Hepatocyte (in vitro differentiated cells): ENCODE results near the gene STK40.

ENCODE experiments used
- CTCF ChIP-seq: fragments of 200-600 bp; sonication (generic); IDR thresholded peaks from 2 replicates; pipeline ENCODE4 v1.5.1; 2016; ENCODE audit warnings: antibody characterized with exemption, mild to moderate bottlenecking; ENCODE audit not compliant: poor library complexity
- EZH2 ChIP-seq: fragments of 200-600 bp; sonication (generic); IDR thresholded peaks from 2 replicates; pipeline ENCODE4 v1.6.1; 2016; ENCODE audit warnings: antibody characterized with exemption, mild to moderate bottlenecking, borderline replicate concordance

GRCh38 chr1:36342426-36343185 lies 43.1 kb downstream of the STK40 start:
- TF ChIP-seq CTCF (peak; percentile 50), EZH2 (no peak)
